PC-3 (cell line): ENCODE measurements around the gene EMILIN3.

Experiments
- CTCF ChIP-seq: fragments of 300-600 bp; sonication (generic); conservative IDR thresholded peaks from 2 replicates; pipeline ENCODE4 v1.5.1; 2017; ENCODE audit warnings: antibody characterized with exemption, low read depth, mild to moderate bottlenecking, low read length
- EZH2 ChIP-seq: fragments of 300-600 bp; sonication (generic); IDR thresholded peaks from one replicate; pipeline ENCODE4 v1.6.1; 2017; ENCODE audit warnings: antibody characterized with exemption, mild to moderate bottlenecking, low read length; ENCODE audit not compliant: unreplicated experiment
- EZH2phosphoT487 ChIP-seq: fragments of 300-600 bp; sonication (generic); IDR thresholded peaks from 2 replicates; pipeline ENCODE4 v1.6.1; 2018; ENCODE audit warnings: mild to moderate bottlenecking, antibody characterized with exemption, low read length, borderline replicate concordance

DNA sequence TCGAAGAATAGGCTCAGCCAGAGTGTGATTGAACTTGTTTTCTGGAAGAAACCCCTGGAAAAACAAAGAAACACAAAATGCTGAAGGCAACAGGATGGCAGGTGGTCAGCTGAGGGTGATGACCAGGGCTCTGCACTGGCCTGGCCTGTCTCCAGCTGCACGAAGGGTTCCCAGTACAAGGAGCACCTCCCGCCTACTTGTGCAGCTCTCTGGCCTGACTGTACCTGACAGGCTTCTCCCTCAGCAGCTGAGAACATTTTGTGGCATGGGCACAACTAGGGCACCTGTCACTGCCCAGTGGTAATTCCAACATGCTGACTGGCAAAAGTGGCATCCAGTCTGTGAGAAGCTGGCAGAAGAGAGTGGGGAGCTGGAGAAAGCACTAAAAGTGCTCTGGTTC, 38.8 kb upstream of the EMILIN3 start:
- TF ChIP-seq CTCF = no peak
- no peak for TF ChIP-seq EZH2
- TF ChIP-seq EZH2phosphoT487 = no peak
